ENCODE measurements around the gene POLK. TPM values are rescaled to one million over a fixed set of nuclear protein-coding genes. Genes with fewer than 3 reads are reported as not detected.

POLK gene
- total and polyA plus RNA-seq, 2 of the 8 experiments (the other 6 are each of a cell fraction or from before 2014, with no cell fraction given): 2.0 to 9.0 TPM

DNA sequence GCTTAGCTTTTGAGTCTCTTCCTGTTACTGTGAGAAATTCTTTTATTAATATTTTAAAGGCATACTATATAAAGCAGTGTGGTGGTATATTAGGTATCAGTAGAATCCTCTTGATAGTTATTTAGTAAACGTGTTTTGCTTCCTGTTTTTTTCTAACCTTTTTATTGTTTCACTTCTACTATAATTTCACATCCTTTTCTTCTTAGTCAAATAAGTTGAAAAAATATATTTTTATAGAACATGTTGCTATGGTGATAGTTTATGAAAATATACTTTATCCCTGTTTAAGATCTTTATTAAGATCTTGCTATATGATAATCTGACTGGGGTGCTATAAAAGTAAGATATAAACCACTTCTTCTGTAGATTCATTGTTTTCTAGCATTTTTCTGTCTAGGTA is 2.1 kb downstream of the POLK start:
- H2BK12ac ChIP-seq (ENCODE audit: low read depth, low read length): no peak overlapping the region
- no peak overlapping the region for H3K4ac ChIP-seq (replicated peaks; ENCODE audit: insufficient read length, low read depth, low read length)
- peaks cover 0 to 3% (median 0%) of the 10 kb centered on the region in 4 experiments; a peak in 2 of 7 replicates for H3K4me1 ChIP-seq (replicated peaks in 1 of 4; ENCODE audit: control insufficient read depth in 3 of 4, insufficient read depth in 4 of 4, low read length in 3 of 4)
- H3K18ac ChIP-seq (ENCODE audit: extremely low read depth, low read length): no peak overlapping the region
- ChIA-PET POLR2A (ENCODE audit: partially characterized antibody) (no interaction called here), CTCF (ENCODE audit: partially characterized antibody) (no interaction called here)
- no peak overlapping the region for H3K27ac ChIP-seq (ENCODE audit: low read depth, low read length)
- H3K23me2 ChIP-seq (ENCODE audit: low read depth, low read length): peaks cover 2% of the 10 kb centered on the region; the same call in 1 of the 2 replicates
- H3K9ac ChIP-seq (replicated peaks in 1 of 4; ENCODE audit: extremely low read depth in 1 of 4, low read depth in 3 of 4, low read length in 3 of 4): no peak overlapping the region
- no peak overlapping the region for H4K5ac ChIP-seq (ENCODE audit: insufficient read length, low read depth, low read length)
- no peak overlapping the region for H2BK20ac ChIP-seq (ENCODE audit: low read length)
- H2BK15ac ChIP-seq (ENCODE audit: low read length): no peak overlapping the region
- peaks cover 2% of the 10 kb centered on the region; the same call in 1 of the 2 replicates for H3K79me1 ChIP-seq (ENCODE audit: low read depth, low read length)
- H3K4me3 ChIP-seq (ENCODE audit: extremely low read depth in 1 of 4, insufficient read depth in 2 of 4, low read depth in 3 of 4, low read length in 4 of 4): no peak overlapping the region
- H2BK5ac ChIP-seq (ENCODE audit: low read depth, low read length): no peak overlapping the region
- no peaks in the 10 kb centered on the region for H3K36me3 ChIP-seq (ENCODE audit: control insufficient read depth in 2 of 4, insufficient read depth in 4 of 4, low read length in 3 of 4)
- peaks cover 0 to 2% of the 10 kb centered on the region in 2 experiments for H4K20me1 ChIP-seq (replicated peaks in 1 of 2; ENCODE audit: control insufficient read depth in 1 of 2, insufficient read depth in 2 of 2, low read length in 2 of 2)
- WGBS, 2 experiments (ENCODE audit: extremely low coverage in 1 of 2, insufficient coverage in 1 of 2, insufficient read length in 1 of 2, insufficient replicate concordance in 2 of 2, low coverage in 1 of 2, low lambda C conversion rate in 2 of 2, missing lambda C conversion rate in 1 of 2): 88% methylated on average over 1 of the region's 1 CpG; no CpG with 5 or more reads in 1 of the 2 experiments
- no peak overlapping the region for H4K8ac ChIP-seq (ENCODE audit: extremely low read depth, insufficient read depth, low read length)
- no peak overlapping the region for H3K23ac ChIP-seq (ENCODE audit: insufficient read length)
- DNase-seq (ENCODE audit: low read depth in 1 of 2, low spot score in 2 of 2) (no peak), FAIRE-seq (no peak)
- H4K91ac ChIP-seq (replicated peaks; ENCODE audit: insufficient read length, low read length): no peak overlapping the region
- no peak overlapping the region for H3K56ac ChIP-seq (replicated peaks; ENCODE audit: insufficient read length, low read depth, low read length)
- no peak overlapping the region for H2AFZ ChIP-seq (ENCODE audit: low read length)
- H3K9me3 ChIP-seq (ENCODE audit: insufficient read depth in 2 of 2, low read depth in 1 of 2, low read length in 1 of 2): no peaks in the 10 kb centered on the region
- no peak overlapping the region for H2AK5ac ChIP-seq (ENCODE audit: low read depth, low read length)
- no peaks in the 10 kb centered on the region for H3K27me3 ChIP-seq (replicated peaks in 1 of 4; ENCODE audit: control insufficient read depth in 3 of 4, extremely low read depth in 1 of 4, insufficient read depth in 3 of 4, low read length in 3 of 4)
- peaks cover 0 to 41% of the 10 kb centered on the region in 2 experiments; a peak in 3 of 4 replicates for H3K79me2 ChIP-seq (ENCODE audit: control insufficient read depth in 1 of 2, insufficient read depth in 2 of 2, low read length in 2 of 2)
- no peak overlapping the region for H2BK120ac ChIP-seq (replicated peaks; ENCODE audit: low read depth, low read length)
- no peak overlapping the region for H3K4me2 ChIP-seq (ENCODE audit: insufficient read depth in 1 of 2, low read depth in 2 of 2, low read length in 2 of 2)
- H3K14ac ChIP-seq (ENCODE audit: insufficient read length): no peak overlapping the region
- TF ChIP-seq, protein P1, sequence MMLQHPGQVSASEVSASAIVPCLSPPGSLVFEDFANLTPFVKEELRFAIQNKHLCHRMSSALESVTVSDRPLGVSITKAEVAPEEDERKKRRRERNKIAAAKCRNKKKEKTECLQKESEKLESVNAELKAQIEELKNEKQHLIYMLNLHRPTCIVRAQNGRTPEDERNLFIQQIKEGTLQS (IDR thresholded peaks at IDR 0.05; ENCODE audit: insufficient read depth, low read depth, low read length): no peak
- no peak for TF ChIP-seq SP2 (IDR thresholded peaks at IDR 0.05; ENCODE audit: low read length)
- TF ChIP-seq SP4 (IDR thresholded peaks at IDR 0.05; ENCODE audit: low read length): no peak
- TF ChIP-seq FOSL1 (IDR thresholded peaks at IDR 0.05; ENCODE audit: insufficient read depth, low read depth, low read length): no peak
